Measurements from ENCODE around the gene ZIC2.

ZIC2 gene

GRCh38 chr13:99985886-99986527 lies 4.4 kb downstream of the ZIC2 start:
- CTCF ChIA-PET: interaction anchor here (0.6 to 1.6 kb wide), 3 partner anchors 12 to 1869 kb away, joined by 3 read pairs; no protein-coding TSS in a partner anchor
- POLR2A ChIA-PET: no interaction called here
- no peak for DNase-seq (ENCODE audit: extremely low spot score)
- TF ChIP-seq CTCF (IDR thresholded peaks at IDR 0.05; ENCODE audit: control extremely low read depth, extremely low read depth, low read depth, missing control alignments): no peak

- CTCF ChIA-PET: interaction anchor here (0.6 to 1.6 kb wide), 4 partner anchors 13 to 1869 kb away, joined by 3 to 5 read pairs (median 3); no protein-coding TSS in a partner anchor
- no peak for TF ChIP-seq CTCF (IDR thresholded peaks at IDR 0.05; ENCODE audit: control extremely low read depth, extremely low read depth, low read depth, missing control alignments)
- POLR2A ChIA-PET: no interaction called here
- DNase-seq (ENCODE audit: extremely low spot score): no peak
These were observed 5.2 kb downstream of the ZIC2 start for GRCh38 chr13:99986741-99987140.

GRCh38 chr13:99987154-99988019 lies 5.8 kb downstream of the ZIC2 start:
- no peak for TF ChIP-seq CTCF (IDR thresholded peaks at IDR 0.05; ENCODE audit: control extremely low read depth, extremely low read depth, low read depth, missing control alignments)
- CTCF ChIA-PET: interaction anchor here (1.2 to 1.6 kb wide), 2 partner anchors 13 to 527 kb away, joined by 3 to 5 read pairs; no protein-coding TSS in a partner anchor
- POLR2A ChIA-PET: no interaction called here
- DNase-seq (ENCODE audit: extremely low spot score): no peak

- CTCF ChIA-PET: no interaction called here
- no peak for TF ChIP-seq CTCF (IDR thresholded peaks at IDR 0.05; ENCODE audit: control extremely low read depth, extremely low read depth, low read depth, missing control alignments)
- DNase-seq (ENCODE audit: extremely low spot score): no peak
- POLR2A ChIA-PET: no interaction called here
These were observed 7.1 kb downstream of the ZIC2 start for GRCh38 chr13:99988529-99989275.

GRCh38 chr13:99989276-99990125 lies 7.9 kb downstream of the ZIC2 start:
- POLR2A ChIA-PET: no interaction called here
- CTCF ChIA-PET: no interaction called here
- TF ChIP-seq CTCF (IDR thresholded peaks at IDR 0.05; ENCODE audit: control extremely low read depth, extremely low read depth, low read depth, missing control alignments): no peak

More at GRCh38 chr13:99989276-99990125, 7.9 kb downstream of the ZIC2 start:
- DNase-seq (ENCODE audit: extremely low spot score): no peak
